ENCODE results near the gene ADIRF.

DNA sequence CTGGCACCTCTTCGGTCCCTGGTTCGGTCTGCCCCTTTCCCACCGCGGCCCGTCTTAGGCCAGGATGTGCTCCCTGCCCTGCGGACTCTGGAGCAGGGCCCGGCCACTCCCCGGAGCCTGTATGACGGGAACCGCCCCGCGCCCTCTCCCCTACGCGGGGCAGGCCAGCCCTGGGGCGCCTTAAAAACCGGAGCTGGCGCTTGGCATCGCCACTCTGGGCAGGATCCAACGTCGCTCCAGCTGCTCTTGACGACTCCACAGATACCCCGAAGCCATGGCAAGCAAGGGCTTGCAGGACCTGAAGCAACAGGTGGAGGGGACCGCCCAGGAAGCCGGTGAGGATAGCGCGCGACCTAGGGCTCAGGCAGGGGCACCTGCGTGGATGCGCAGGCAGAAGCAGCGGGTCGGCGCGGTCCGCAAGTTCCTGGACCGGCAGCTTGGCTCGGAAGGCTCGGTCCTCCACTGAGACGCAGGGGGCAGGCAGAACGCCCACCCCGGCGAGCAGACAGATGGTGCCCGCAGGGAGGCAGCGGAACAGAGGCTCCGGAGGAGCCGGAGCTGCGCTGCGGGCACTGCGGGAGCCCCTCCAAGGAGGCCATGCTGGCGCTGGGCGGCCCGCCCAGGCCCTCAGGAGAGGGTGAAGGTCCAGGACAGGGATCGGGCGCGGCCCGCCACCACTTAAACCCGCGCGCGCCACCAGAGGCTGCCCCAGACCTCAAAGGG, at the start of gene ADIRF:
- TF ChIP-seq EZH2 (IDR thresholded peaks at IDR 0.05; ENCODE audit: low read length) = no peak
- TF ChIP-seq, protein P1, sequence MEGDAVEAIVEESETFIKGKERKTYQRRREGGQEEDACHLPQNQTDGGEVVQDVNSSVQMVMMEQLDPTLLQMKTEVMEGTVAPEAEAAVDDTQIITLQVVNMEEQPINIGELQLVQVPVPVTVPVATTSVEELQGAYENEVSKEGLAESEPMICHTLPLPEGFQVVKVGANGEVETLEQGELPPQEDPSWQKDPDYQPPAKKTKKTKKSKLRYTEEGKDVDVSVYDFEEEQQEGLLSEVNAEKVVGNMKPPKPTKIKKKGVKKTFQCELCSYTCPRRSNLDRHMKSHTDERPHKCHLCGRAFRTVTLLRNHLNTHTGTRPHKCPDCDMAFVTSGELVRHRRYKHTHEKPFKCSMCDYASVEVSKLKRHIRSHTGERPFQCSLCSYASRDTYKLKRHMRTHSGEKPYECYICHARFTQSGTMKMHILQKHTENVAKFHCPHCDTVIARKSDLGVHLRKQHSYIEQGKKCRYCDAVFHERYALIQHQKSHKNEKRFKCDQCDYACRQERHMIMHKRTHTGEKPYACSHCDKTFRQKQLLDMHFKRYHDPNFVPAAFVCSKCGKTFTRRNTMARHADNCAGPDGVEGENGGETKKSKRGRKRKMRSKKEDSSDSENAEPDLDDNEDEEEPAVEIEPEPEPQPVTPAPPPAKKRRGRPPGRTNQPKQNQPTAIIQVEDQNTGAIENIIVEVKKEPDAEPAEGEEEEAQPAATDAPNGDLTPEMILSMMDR (optimal IDR thresholded peaks at IDR 0.05 in 1 of 3, IDR thresholded peaks at IDR 0.05 in 1 of 3, conservative IDR thresholded peaks at IDR 0.05 in 1 of 3; ENCODE audit: extremely low read depth in 1 of 3, insufficient read depth in 2 of 3, low read length in 3 of 3) = no peak
